H1 (cell line): Measurements from ENCODE around the gene PDS5A. TPM values are rescaled to one million over a fixed set of nuclear protein-coding genes. Genes with fewer than 3 reads are reported as not detected.

Experiments used
- EP300 ChIP-seq, 2 experiments: IDR thresholded peaks; 1 replicate in 1 of 2; 2 replicates in 1 of 2; pipeline ENCODE4 v1.6.1; 2011 to 2012; ENCODE audit warnings: low read depth in 2 of 2, low read length in 2 of 2, mild to moderate bottlenecking in 2 of 2, borderline replicate concordance in 1 of 2, inconsistent platforms in 1 of 2, moderate library complexity in 1 of 2
- PHF8 ChIP-seq: fragments of 200-600 bp; sonication (generic); conservative IDR thresholded peaks from 2 replicates; pipeline ENCODE4 v1.7.1; 2012; ENCODE audit warnings: low read depth, mild to moderate bottlenecking, inconsistent platforms, low read length, moderate library complexity
- RXRA ChIP-seq: IDR thresholded peaks from 2 replicates; pipeline ENCODE4 v1.6.1; 2011; ENCODE audit warnings: low read depth, mild to moderate bottlenecking, low read length, moderate library complexity; ENCODE audit not compliant: insufficient read depth
- polyA plus RNA-seq, 7 experiments: library from polyadenylated mRNA; depleted of rRNA in 3 of 7; stranded (reverse) in 5 of 7; unstranded in 2 of 7; fragments of >200 nt in 5 of 7; fragments of 200-250 nt in 2 of 7; gene quantifications; 1 replicate in 5 of 7; 2 replicates in 1 of 7; 4 replicates in 1 of 7; pipeline versions ENCODE4 v1.2.1 to v1.2.3, GENCODE V29; 2011 to 2013; ENCODE audit warnings: missing spikeins in 2 of 7, mixed read lengths in 2 of 7
- total RNA-seq: library from RNA; stranded (reverse); fragmentation: NEBNext Ultra II Directional; extraction: Animal tissue kit (Norgen Biotek cat#: 25700); gene quantifications from 2 replicates; pipeline ENCODE4 v1.2.1, GENCODE V29; 2021
- TF ChIP-seq, protein P1 (sequence below): IDR thresholded peaks from 2 replicates; pipeline ENCODE4 v1.6.1; 2012; ENCODE audit warnings: inconsistent platforms
- TF ChIP-seq, protein P2 (sequence below), 3 experiments: IDR thresholded peaks; 1 replicate in 2 of 3; 2 replicates in 1 of 3; pipeline versions ENCODE4 v1.5.1 to v1.6.1; 2011; ENCODE audit warnings: low read length in 3 of 3, mild to moderate bottlenecking in 3 of 3, inconsistent platforms in 2 of 3, low read depth in 1 of 3, moderate library complexity in 1 of 3; ENCODE audit not compliant: insufficient read depth in 1 of 3; ENCODE audit errors: control extremely low read depth in 1 of 3

Gene PDS5A
- total and polyA plus RNA-seq, 2 of the 8 experiments (the other 6 are each of a cell fraction or from before 2014, with no cell fraction given), result 15.5 to 76.6 TPM

DNA sequence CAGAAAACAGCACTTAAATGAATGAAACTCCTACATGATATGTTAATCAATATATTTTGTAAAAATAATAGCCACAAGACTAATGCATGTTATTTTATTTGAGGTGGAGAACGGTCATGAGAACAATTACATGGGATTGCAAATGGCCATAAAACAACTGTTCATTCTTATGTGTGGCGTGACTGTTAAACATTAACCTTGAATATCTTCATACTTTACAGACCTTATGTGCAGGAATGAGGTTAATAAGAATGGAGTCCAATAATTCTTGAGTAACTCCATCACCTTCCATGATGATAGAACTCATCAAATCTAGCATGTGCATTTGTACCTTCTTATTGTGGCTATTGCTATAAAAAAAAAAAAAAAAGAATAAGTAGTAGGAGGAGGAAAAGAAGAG lies 55.3 kb downstream of the PDS5A start (continued):
- no peak for TF ChIP-seq EP300 (IDR thresholded peaks at IDR 0.05; ENCODE audit: borderline replicate concordance in 1 of 2, low read depth in 2 of 2, low read length in 2 of 2)
- TF ChIP-seq, protein P1, sequence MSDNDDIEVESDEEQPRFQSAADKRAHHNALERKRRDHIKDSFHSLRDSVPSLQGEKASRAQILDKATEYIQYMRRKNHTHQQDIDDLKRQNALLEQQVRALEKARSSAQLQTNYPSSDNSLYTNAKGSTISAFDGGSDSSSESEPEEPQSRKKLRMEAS, result no peak
- no peak for TF ChIP-seq PHF8
- no peak for TF ChIP-seq RXRA
- TF ChIP-seq, protein P2, sequence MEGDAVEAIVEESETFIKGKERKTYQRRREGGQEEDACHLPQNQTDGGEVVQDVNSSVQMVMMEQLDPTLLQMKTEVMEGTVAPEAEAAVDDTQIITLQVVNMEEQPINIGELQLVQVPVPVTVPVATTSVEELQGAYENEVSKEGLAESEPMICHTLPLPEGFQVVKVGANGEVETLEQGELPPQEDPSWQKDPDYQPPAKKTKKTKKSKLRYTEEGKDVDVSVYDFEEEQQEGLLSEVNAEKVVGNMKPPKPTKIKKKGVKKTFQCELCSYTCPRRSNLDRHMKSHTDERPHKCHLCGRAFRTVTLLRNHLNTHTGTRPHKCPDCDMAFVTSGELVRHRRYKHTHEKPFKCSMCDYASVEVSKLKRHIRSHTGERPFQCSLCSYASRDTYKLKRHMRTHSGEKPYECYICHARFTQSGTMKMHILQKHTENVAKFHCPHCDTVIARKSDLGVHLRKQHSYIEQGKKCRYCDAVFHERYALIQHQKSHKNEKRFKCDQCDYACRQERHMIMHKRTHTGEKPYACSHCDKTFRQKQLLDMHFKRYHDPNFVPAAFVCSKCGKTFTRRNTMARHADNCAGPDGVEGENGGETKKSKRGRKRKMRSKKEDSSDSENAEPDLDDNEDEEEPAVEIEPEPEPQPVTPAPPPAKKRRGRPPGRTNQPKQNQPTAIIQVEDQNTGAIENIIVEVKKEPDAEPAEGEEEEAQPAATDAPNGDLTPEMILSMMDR (IDR thresholded peaks at IDR 0.05; ENCODE audit: control extremely low read depth in 1 of 3, insufficient read depth in 1 of 3, low read depth in 1 of 3, low read length in 3 of 3), result no peak
